ENCODE data around the gene NSF.

Gene NSF

GRCh38 chr17:46717999-46718398, 127.5 kb downstream of the NSF start:
- H3K4me3 ChIP-seq (ENCODE audit: low read length), result no peak overlapping the region
- TF ChIP-seq ZNF274 (IDR thresholded peaks at IDR 0.05; ENCODE audit: low read depth, low read length), result no peak

GRCh38 chr17:46719891-46720290, 129.4 kb downstream of the NSF start:
- TF ChIP-seq ZNF274 (IDR thresholded peaks at IDR 0.05; ENCODE audit: low read depth, low read length), result no peak
- H3K4me3 ChIP-seq (ENCODE audit: low read length), result no peak overlapping the region

GRCh38 chr17:46720408-46720807, 129.9 kb downstream of the NSF start:
- TF ChIP-seq ZNF274 (IDR thresholded peaks at IDR 0.05; ENCODE audit: low read depth, low read length), result no peak
- no peak overlapping the region for H3K4me3 ChIP-seq (ENCODE audit: low read length)

GRCh38 chr17:46722662-46723285, 132.3 kb downstream of the NSF start:
- TF ChIP-seq ZNF274 (IDR thresholded peaks at IDR 0.05; ENCODE audit: low read depth, low read length), result no peak
- H3K4me3 ChIP-seq (ENCODE audit: low read length), result no peak overlapping the region

GRCh38 chr17:46726206-46726605, 135.7 kb downstream of the NSF start:
- no peak for TF ChIP-seq ZNF274 (IDR thresholded peaks at IDR 0.05; ENCODE audit: low read depth, low read length)
- H3K4me3 ChIP-seq (ENCODE audit: low read length), result no peak overlapping the region

- no peak for TF ChIP-seq ZNF274 (IDR thresholded peaks at IDR 0.05; ENCODE audit: low read depth, low read length)
- no peak overlapping the region for H3K4me3 ChIP-seq (ENCODE audit: low read length)
Measured at GRCh38 chr17:46727572-46728348, 137.3 kb downstream of the NSF start.

- TF ChIP-seq ZNF274 (IDR thresholded peaks at IDR 0.05; ENCODE audit: low read depth, low read length), result no peak
- no peak overlapping the region for H3K4me3 ChIP-seq (ENCODE audit: low read length)
Measured at GRCh38 chr17:46730026-46730425, 139.6 kb downstream of the NSF start.

- no peak overlapping the region for H3K4me3 ChIP-seq (ENCODE audit: low read length)
- TF ChIP-seq ZNF274 (IDR thresholded peaks at IDR 0.05; ENCODE audit: low read depth, low read length), result no peak
Measured at GRCh38 chr17:46730679-46731078, 140.2 kb downstream of the NSF start.

GRCh38 chr17:46732160-46732559, 141.7 kb downstream of the NSF start:
- H3K4me3 ChIP-seq (ENCODE audit: low read length), result no peak overlapping the region
- TF ChIP-seq ZNF274 (IDR thresholded peaks at IDR 0.05; ENCODE audit: low read depth, low read length), result no peak

GRCh38 chr17:46732754-46733398, 142.4 kb downstream of the NSF start:
- no peak overlapping the region for H3K4me3 ChIP-seq (ENCODE audit: low read length)
- TF ChIP-seq ZNF274 (IDR thresholded peaks at IDR 0.05; ENCODE audit: low read depth, low read length), result no peak

GRCh38 chr17:46733837-46734475, 143.5 kb downstream of the NSF start:
- no peak for TF ChIP-seq ZNF274 (IDR thresholded peaks at IDR 0.05; ENCODE audit: low read depth, low read length)
- H3K4me3 ChIP-seq (ENCODE audit: low read length), result no peak overlapping the region

- no peak overlapping the region for H3K4me3 ChIP-seq (ENCODE audit: low read length)
- no peak for TF ChIP-seq ZNF274 (IDR thresholded peaks at IDR 0.05; ENCODE audit: low read depth, low read length)
Measured at GRCh38 chr17:46736100-46736499, 145.6 kb downstream of the NSF start.

GRCh38 chr17:46737326-46737725, 146.9 kb downstream of the NSF start:
- H3K4me3 ChIP-seq (ENCODE audit: low read length), result no peak overlapping the region
- no peak for TF ChIP-seq ZNF274 (IDR thresholded peaks at IDR 0.05; ENCODE audit: low read depth, low read length)

- TF ChIP-seq ZNF274 (IDR thresholded peaks at IDR 0.05; ENCODE audit: low read depth, low read length), result no peak
- no peak overlapping the region for H3K4me3 ChIP-seq (ENCODE audit: low read length)
Measured at GRCh38 chr17:46738544-46738943, 148.1 kb downstream of the NSF start.
